IPS-NIHi11 (cell line): ENCODE data around the gene ROCK2.
"Not testable (repeated sequence)": the region's sequence is repeated elsewhere in the genome, so short reads cannot be mapped to it uniquely, and the experiment has no call there.

Experiments
- DNase-seq: peaks from one replicate; pipeline ENCODE4 v3.0.0; 2012; ENCODE audit warnings: mixed read lengths, low spot score

ROCK2 gene

GRCh38 chr2:11177871-11178690 lies 166.4 kb downstream of the ROCK2 start:
- DNase-seq, result no peak

GRCh38 chr2:11175293-11175795 lies 169.1 kb downstream of the ROCK2 start:
- DNase-seq, result no peak

GRCh38 chr2:11174222-11174621 lies 170.2 kb downstream of the ROCK2 start:
- DNase-seq, result no peak

GRCh38 chr2:11169333-11169732 lies 175.1 kb downstream of the ROCK2 start:
- no peak for DNase-seq

- no peak for DNase-seq
Observed at GRCh38 chr2:11168488-11168887, 175.9 kb downstream of the ROCK2 start.

GRCh38 chr2:11166476-11166875 lies 178.0 kb downstream of the ROCK2 start:
- DNase-seq, result no peak

- not testable (repeated sequence) for DNase-seq
Observed at GRCh38 chr2:11165046-11165445, 179.4 kb downstream of the ROCK2 start.

GRCh38 chr2:11163439-11164317 lies 180.8 kb downstream of the ROCK2 start:
- no peak for DNase-seq

GRCh38 chr2:11161747-11162146 lies 182.7 kb downstream of the ROCK2 start:
- no peak for DNase-seq

- no peak for DNase-seq
Observed at GRCh38 chr2:11160731-11161455, 183.5 kb downstream of the ROCK2 start.

- DNase-seq, result no peak
Observed at GRCh38 chr2:11160256-11160655, 184.2 kb downstream of the ROCK2 start.

- DNase-seq, result no peak
Observed at GRCh38 chr2:11159574-11160170, 184.8 kb downstream of the ROCK2 start.

GRCh38 chr2:11158916-11159573 lies 185.4 kb downstream of the ROCK2 start:
- no peak for DNase-seq

- no peak for DNase-seq
Observed at GRCh38 chr2:11157731-11158130, 186.7 kb downstream of the ROCK2 start.

GRCh38 chr2:11157296-11157695 lies 187.1 kb downstream of the ROCK2 start:
- DNase-seq, result no peak

GRCh38 chr2:11156396-11157075 lies 187.9 kb downstream of the ROCK2 start:
- no peak for DNase-seq

- no peak for DNase-seq
Observed at GRCh38 chr2:11155381-11156035, 188.9 kb downstream of the ROCK2 start, which contains the start of gene SLC66A3. Gene SLC66A3 (plus strand): TSS chr2:11155467. CDS start chr2:11155547, 80 bp downstream.

- peak; percentile 100 for DNase-seq
Observed at GRCh38 chr2:11154923-11155380, 189.5 kb downstream of the ROCK2 start.

GRCh38 chr2:11154016-11154922 lies 190.2 kb downstream of the ROCK2 start:
- no peak for DNase-seq
